GM23338 (cell line): ENCODE results near the gene ZC3H6. TPM values are rescaled to one million over a fixed set of nuclear protein-coding genes. Genes with fewer than 3 reads are reported as not detected.

Source experiments
- ATAC-seq: fragments of 200-7000 bp; cut with Tn5 transposase; 3 replicates; pipeline ENCODE4 v1.9.1; 2020
- DNase-seq: peaks from one replicate; pipeline ENCODE4 v3.0.0-alpha.2; 2015; ENCODE audit warnings: low spot score
- H2AFZ ChIP-seq: fragments of 200-600 bp; sonication (generic); 2 replicates; pipeline ENCODE4 v1.8.0; 2016; ENCODE audit warnings: antibody characterized with exemption, mild to moderate bottlenecking, moderate library complexity
- H3F3A ChIP-seq: fragments of 200-600 bp; sonication (generic); replicated peaks from 2 replicates; pipeline ENCODE4 v1.8.0; 2017; ENCODE audit warnings: antibody characterized with exemption, mixed run types, low read depth
- H3K27ac ChIP-seq: fragments of 200-600 bp; sonication (generic); 2 replicates; pipeline ENCODE4 v1.6.1; 2016; ENCODE audit warnings: low read depth
- H3K27me3 ChIP-seq: fragments of 200-600 bp; sonication (generic); 2 replicates; pipeline ENCODE4 v1.8.0; 2016; ENCODE audit warnings: mild to moderate bottlenecking, mixed run types, moderate library complexity; ENCODE audit not compliant: insufficient read depth
- H3K36me3 ChIP-seq: fragments of 200-600 bp; sonication (generic); 2 replicates; pipeline ENCODE4 v1.8.0; 2016; ENCODE audit warnings: mild to moderate bottlenecking; ENCODE audit not compliant: insufficient read depth
- H3K4me1 ChIP-seq: fragments of 200-600 bp; sonication (generic); 2 replicates; pipeline ENCODE4 v1.8.0; 2016; ENCODE audit warnings: mild to moderate bottlenecking, moderate library complexity; ENCODE audit not compliant: insufficient read depth
- H3K4me2 ChIP-seq: fragments of 200-600 bp; sonication (generic); 2 replicates; pipeline ENCODE4 v1.7.1; 2017; ENCODE audit warnings: mixed run types
- H3K4me3 ChIP-seq: fragments of 200-600 bp; sonication (generic); 2 replicates; pipeline ENCODE4 v1.6.1; 2016; ENCODE audit warnings: mixed run types
- H3K79me2 ChIP-seq: fragments of 200-600 bp; sonication (generic); replicated peaks from 2 replicates; pipeline ENCODE4 v1.8.0; 2017; ENCODE audit warnings: mild to moderate bottlenecking; ENCODE audit not compliant: insufficient read depth
- H3K9me2 ChIP-seq: fragments of 200-600 bp; sonication (generic); 2 replicates; pipeline ENCODE4 v1.8.0; 2017; ENCODE audit not compliant: insufficient read depth
- H4K20me1 ChIP-seq: fragments of 200-600 bp; sonication (generic); replicated peaks from 2 replicates; pipeline ENCODE4 v1.8.0; 2017; ENCODE audit warnings: mild to moderate bottlenecking; ENCODE audit not compliant: insufficient read depth
- H3K27ac Mint-ChIP-seq: 2 replicates; pipeline ENCODE4 v1.8.0; 2020; ENCODE audit warnings: inconsistent platforms, mild to moderate bottlenecking, moderate library complexity, mixed read lengths
- H3K27me3 Mint-ChIP-seq: 3 replicates; pipeline ENCODE4 v1.8.0; 2022; ENCODE audit warnings: low read depth, mild to moderate bottlenecking, moderate library complexity, mixed read lengths, inconsistent platforms; ENCODE audit not compliant: insufficient read depth, poor library complexity
- H3K36me3 Mint-ChIP-seq: 3 replicates; pipeline ENCODE4 v1.8.0; 2021; ENCODE audit warnings: low read depth, mild to moderate bottlenecking, inconsistent platforms, moderate library complexity, mixed read lengths
- H3K4me1 Mint-ChIP-seq: 3 replicates; pipeline ENCODE4 v1.8.0; 2020; ENCODE audit warnings: mild to moderate bottlenecking, inconsistent platforms, mixed read lengths
- H3K4me3 Mint-ChIP-seq: 3 replicates; pipeline ENCODE4 v1.8.0; 2021; ENCODE audit warnings: moderate library complexity, mild to moderate bottlenecking, inconsistent platforms, mixed read lengths
- H3K9me3 Mint-ChIP-seq: 3 replicates; pipeline ENCODE4 v1.8.0; 2020; ENCODE audit warnings: moderate library complexity, mild to moderate bottlenecking, inconsistent platforms, mixed read lengths
- CREB1 ChIP-seq: fragments of 250-450 bp; sonication (Bioruptor Pico); IDR thresholded peaks from 2 replicates; pipeline ENCODE4 v1.5.0; 2020; ENCODE audit warnings: low read depth, mild to moderate bottlenecking, moderate library complexity
- CTCF ChIP-seq, 2 experiments: fragments of 200-600 bp in 1 of 2; sonication (generic) in 1 of 2; conservative IDR thresholded peaks; 2 replicates each; pipeline versions ENCODE4 v1.5.1 to v1.6.1; 2016 to 2017; ENCODE audit warnings: antibody characterized with exemption in 2 of 2, low read depth in 2 of 2, mild to moderate bottlenecking in 2 of 2, moderate library complexity in 1 of 2
- ETS1 ChIP-seq: IDR thresholded peaks from 2 replicates; pipeline ENCODE4 v1.6.1; 2016; ENCODE audit warnings: antibody characterized with exemption
- EZH2 ChIP-seq: fragments of 200-600 bp; sonication (generic); IDR thresholded peaks from one replicate; pipeline ENCODE4 v1.8.0; 2017; ENCODE audit warnings: antibody characterized with exemption, mild to moderate bottlenecking, low read depth; ENCODE audit not compliant: unreplicated experiment
- EZH2phosphoT487 ChIP-seq: fragments of 200-600 bp; sonication (generic); IDR thresholded peaks from one replicate; pipeline ENCODE4 v1.8.1; 2018; ENCODE audit warnings: antibody characterized with exemption; ENCODE audit not compliant: unreplicated experiment
- JUNB ChIP-seq: IDR thresholded peaks from one replicate; pipeline ENCODE4 v1.6.1; 2016; ENCODE audit warnings: antibody characterized with exemption; ENCODE audit not compliant: unreplicated experiment
- NANOG ChIP-seq: IDR thresholded peaks from 2 replicates; pipeline ENCODE4 v1.6.1; 2016; ENCODE audit warnings: antibody characterized with exemption, borderline replicate concordance
- POLR2AphosphoS5 ChIP-seq: IDR thresholded peaks from 2 replicates; pipeline ENCODE4 v1.6.1; 2016; ENCODE audit warnings: antibody characterized with exemption, low read depth
- STAT1 ChIP-seq: IDR thresholded peaks from one replicate; pipeline ENCODE4 v1.6.1; 2016; ENCODE audit warnings: antibody characterized with exemption; ENCODE audit not compliant: unreplicated experiment
- ZNF114 ChIP-seq: fragments of 250-450 bp; sonication (Bioruptor Pico); IDR thresholded peaks from 2 replicates; pipeline ENCODE4 v1.5.0; 2020; ENCODE audit warnings: mild to moderate bottlenecking, moderate library complexity
- ZNF331 ChIP-seq: fragments of 250-450 bp; sonication (Bioruptor Pico); IDR thresholded peaks from 2 replicates; pipeline ENCODE4 v1.5.0; 2020; ENCODE audit warnings: low read depth, mild to moderate bottlenecking, moderate library complexity
- polyA plus RNA-seq: library from polyadenylated mRNA; unstranded; fragments of >200 nt; fragmentation: Nextera tagmentation; extraction: Ambion mirVana; gene quantifications from 2 replicates; pipeline ENCODE4 v1.2.1, GENCODE V29; 2016
- total RNA-seq: library from RNA; depleted of rRNA; stranded (reverse); fragments of >200 nt; shearing (Covaris generic); gene quantifications from 2 replicates; pipeline ENCODE4 v1.2.3, GENCODE V29; 2014
- TF ChIP-seq, protein P1 (sequence below): fragments of 250-450 bp; sonication (Bioruptor Pico); IDR thresholded peaks from 2 replicates; pipeline ENCODE4 v1.5.0; 2020; ENCODE audit warnings: mild to moderate bottlenecking, moderate library complexity
- TF ChIP-seq, protein P2 (sequence below): IDR thresholded peaks from one replicate; pipeline ENCODE4 v1.6.1; 2018; ENCODE audit warnings: antibody characterized with exemption; ENCODE audit not compliant: unreplicated experiment

Gene ZC3H6
- total and polyA plus RNA-seq, 2 experiments from 2014 or later: 4.9 to 8.0 TPM

DNA sequence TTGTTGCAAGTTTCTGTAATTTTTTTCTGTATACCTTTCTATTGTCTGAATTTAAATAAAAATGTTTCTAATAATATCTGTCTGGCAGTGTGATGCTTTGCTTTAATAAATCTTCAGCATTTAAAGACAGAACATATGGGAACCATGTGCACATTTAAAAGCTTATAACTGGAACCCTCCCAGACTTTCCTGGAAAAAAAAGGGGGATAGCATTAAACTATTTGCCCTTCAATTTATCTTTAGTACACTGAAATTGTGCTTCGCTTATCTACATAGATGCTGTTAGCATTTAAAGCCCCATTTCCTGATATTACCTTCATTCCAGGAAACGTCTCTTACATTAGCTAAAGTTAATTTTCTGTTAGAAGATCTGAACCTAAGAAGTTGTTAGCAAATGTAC is 64.6 kb downstream of the ZC3H6 start:
- Histone ChIP-seq H3K4me2 (no peak overlapping the region), H3K4me3 (no peak overlapping the region), H3K36me3 (no peaks in the 10 kb centered on the region), H3K27ac (no peak overlapping the region), H3K9me2 (peaks cover 4% of the 10 kb centered on the region; the same call in 1 of the 2 replicates), H4K20me1 (no peaks in the 10 kb centered on the region), H3K27me3 (no peaks in the 10 kb centered on the region), H2AFZ (no peak overlapping the region), H3K79me2 (no peaks in the 10 kb centered on the region), H3K4me1 (no peaks in the 10 kb centered on the region), H3F3A (no peaks in the 10 kb centered on the region)
- DNase-seq (no peak), ATAC-seq (no peak)
- Mint-ChIP-seq H3K27ac (no peak overlapping the region), H3K9me3 (no peaks in the 10 kb centered on the region), H3K4me1 (peaks cover 5% of the 10 kb centered on the region), H3K36me3 (no peaks in the 10 kb centered on the region), H3K27me3 (no peaks in the 10 kb centered on the region), H3K4me3 (no peak overlapping the region)
- TF ChIP-seq CTCF (conservative IDR thresholded peaks at IDR 0.05; ENCODE audit: low read depth in 2 of 2): no peak
- no peak for TF ChIP-seq ETS1
- TF ChIP-seq EZH2: no peak
- no peak for TF ChIP-seq ZNF331
- no peak for TF ChIP-seq STAT1
- TF ChIP-seq, protein P1, sequence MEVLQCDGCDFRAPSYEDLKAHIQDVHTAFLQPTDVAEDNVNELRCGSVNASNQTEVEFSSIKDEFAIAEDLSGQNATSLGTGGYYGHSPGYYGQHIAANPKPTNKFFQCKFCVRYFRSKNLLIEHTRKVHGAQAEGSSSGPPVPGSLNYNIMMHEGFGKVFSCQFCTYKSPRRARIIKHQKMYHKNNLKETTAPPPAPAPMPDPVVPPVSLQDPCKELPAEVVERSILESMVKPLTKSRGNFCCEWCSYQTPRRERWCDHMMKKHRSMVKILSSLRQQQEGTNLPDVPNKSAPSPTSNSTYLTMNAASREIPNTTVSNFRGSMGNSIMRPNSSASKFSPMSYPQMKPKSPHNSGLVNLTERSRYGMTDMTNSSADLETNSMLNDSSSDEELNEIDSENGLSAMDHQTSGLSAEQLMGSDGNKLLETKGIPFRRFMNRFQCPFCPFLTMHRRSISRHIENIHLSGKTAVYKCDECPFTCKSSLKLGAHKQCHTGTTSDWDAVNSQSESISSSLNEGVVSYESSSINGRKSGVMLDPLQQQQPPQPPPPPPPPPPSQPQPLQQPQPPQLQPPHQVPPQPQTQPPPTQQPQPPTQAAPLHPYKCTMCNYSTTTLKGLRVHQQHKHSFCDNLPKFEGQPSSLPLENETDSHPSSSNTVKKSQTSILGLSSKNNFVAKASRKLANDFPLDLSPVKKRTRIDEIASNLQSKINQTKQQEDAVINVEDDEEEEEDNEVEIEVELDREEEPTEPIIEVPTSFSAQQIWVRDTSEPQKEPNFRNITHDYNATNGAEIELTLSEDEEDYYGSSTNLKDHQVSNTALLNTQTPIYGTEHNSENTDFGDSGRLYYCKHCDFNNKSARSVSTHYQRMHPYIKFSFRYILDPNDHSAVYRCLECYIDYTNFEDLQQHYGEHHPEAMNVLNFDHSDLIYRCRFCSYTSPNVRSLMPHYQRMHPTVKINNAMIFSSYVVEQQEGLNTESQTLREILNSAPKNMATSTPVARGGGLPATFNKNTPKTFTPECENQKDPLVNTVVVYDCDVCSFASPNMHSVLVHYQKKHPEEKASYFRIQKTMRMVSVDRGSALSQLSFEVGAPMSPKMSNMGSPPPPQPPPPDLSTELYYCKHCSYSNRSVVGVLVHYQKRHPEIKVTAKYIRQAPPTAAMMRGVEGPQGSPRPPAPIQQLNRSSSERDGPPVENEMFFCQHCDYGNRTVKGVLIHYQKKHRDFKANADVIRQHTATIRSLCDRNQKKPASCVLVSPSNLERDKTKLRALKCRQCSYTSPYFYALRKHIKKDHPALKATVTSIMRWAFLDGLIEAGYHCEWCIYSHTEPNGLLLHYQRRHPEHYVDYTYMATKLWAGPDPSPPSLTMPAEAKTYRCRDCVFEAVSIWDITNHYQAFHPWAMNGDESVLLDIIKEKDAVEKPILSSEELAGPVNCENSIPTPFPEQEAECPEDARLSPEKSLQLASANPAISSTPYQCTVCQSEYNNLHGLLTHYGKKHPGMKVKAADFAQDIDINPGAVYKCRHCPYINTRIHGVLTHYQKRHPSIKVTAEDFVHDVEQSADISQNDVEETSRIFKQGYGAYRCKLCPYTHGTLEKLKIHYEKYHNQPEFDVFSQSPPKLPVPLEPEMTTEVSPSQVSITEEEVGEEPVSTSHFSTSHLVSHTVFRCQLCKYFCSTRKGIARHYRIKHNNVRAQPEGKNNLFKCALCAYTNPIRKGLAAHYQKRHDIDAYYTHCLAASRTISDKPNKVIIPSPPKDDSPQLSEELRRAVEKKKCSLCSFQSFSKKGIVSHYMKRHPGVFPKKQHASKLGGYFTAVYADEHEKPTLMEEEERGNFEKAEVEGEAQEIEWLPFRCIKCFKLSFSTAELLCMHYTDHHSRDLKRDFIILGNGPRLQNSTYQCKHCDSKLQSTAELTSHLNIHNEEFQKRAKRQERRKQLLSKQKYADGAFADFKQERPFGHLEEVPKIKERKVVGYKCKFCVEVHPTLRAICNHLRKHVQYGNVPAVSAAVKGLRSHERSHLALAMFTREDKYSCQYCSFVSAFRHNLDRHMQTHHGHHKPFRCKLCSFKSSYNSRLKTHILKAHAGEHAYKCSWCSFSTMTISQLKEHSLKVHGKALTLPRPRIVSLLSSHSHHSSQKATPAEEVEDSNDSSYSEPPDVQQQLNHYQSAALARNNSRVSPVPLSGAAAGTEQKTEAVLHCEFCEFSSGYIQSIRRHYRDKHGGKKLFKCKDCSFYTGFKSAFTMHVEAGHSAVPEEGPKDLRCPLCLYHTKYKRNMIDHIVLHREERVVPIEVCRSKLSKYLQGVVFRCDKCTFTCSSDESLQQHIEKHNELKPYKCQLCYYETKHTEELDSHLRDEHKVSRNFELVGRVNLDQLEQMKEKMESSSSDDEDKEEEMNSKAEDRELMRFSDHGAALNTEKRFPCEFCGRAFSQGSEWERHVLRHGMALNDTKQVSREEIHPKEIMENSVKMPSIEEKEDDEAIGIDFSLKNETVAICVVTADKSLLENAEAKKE (CRISPR knock-in tag): no peak
- no peak for TF ChIP-seq ZNF114 (CRISPR knock-in tag)
- no peak for TF ChIP-seq POLR2AphosphoS5
- TF ChIP-seq CREB1 (CRISPR knock-in tag): no peak
- TF ChIP-seq EZH2phosphoT487: no peak
- TF ChIP-seq JUNB: no peak
- TF ChIP-seq NANOG: no peak
- TF ChIP-seq, protein P2, sequence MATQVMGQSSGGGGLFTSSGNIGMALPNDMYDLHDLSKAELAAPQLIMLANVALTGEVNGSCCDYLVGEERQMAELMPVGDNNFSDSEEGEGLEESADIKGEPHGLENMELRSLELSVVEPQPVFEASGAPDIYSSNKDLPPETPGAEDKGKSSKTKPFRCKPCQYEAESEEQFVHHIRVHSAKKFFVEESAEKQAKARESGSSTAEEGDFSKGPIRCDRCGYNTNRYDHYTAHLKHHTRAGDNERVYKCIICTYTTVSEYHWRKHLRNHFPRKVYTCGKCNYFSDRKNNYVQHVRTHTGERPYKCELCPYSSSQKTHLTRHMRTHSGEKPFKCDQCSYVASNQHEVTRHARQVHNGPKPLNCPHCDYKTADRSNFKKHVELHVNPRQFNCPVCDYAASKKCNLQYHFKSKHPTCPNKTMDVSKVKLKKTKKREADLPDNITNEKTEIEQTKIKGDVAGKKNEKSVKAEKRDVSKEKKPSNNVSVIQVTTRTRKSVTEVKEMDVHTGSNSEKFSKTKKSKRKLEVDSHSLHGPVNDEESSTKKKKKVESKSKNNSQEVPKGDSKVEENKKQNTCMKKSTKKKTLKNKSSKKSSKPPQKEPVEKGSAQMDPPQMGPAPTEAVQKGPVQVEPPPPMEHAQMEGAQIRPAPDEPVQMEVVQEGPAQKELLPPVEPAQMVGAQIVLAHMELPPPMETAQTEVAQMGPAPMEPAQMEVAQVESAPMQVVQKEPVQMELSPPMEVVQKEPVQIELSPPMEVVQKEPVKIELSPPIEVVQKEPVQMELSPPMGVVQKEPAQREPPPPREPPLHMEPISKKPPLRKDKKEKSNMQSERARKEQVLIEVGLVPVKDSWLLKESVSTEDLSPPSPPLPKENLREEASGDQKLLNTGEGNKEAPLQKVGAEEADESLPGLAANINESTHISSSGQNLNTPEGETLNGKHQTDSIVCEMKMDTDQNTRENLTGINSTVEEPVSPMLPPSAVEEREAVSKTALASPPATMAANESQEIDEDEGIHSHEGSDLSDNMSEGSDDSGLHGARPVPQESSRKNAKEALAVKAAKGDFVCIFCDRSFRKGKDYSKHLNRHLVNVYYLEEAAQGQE: no peak
